HepG2 (cell line): Measurements from ENCODE around the gene MX2. TPM values are rescaled to one million over a fixed set of nuclear protein-coding genes. Genes with fewer than 3 reads are reported as not detected.
A peak's percentile ranks its signal among the peaks of the same experiment; 100 is the strongest.

Experiments
- CHD2 ChIP-seq: IDR thresholded peaks from 2 replicates; pipeline ENCODE4 v1.6.1; 2011; ENCODE audit warnings: low read depth, low read length, improper control_type of control experiment
- E2F2 ChIP-seq: sonication (generic); formaldehyde crosslinking; IDR thresholded peaks from 2 replicates; pipeline ENCODE4 v1.4.0; 2020; ENCODE audit warnings: missing genetic modification reagents, borderline replicate concordance
- HNF4G ChIP-seq, 2 experiments: sonication (generic) in 1 of 2; formaldehyde crosslinking in 1 of 2; IDR thresholded peaks; 2 replicates each; pipeline versions ENCODE4 v1.4.0 to v1.6.1; 2011 to 2020; ENCODE audit warnings: borderline replicate concordance in 2 of 2, low read depth in 2 of 2, mild to moderate bottlenecking in 2 of 2, low read length in 1 of 2, missing genetic modification reagents in 1 of 2, moderate library complexity in 1 of 2
- JUNB ChIP-seq: sonication (generic); formaldehyde crosslinking; IDR thresholded peaks from 2 replicates; pipeline ENCODE4 v1.8.0; 2022; ENCODE audit warnings: missing genetic modification reagents, mild to moderate bottlenecking, borderline replicate concordance
- KAT2B ChIP-seq: fragments of 150-350 bp; IDR thresholded peaks from 2 replicates; pipeline ENCODE4 v1.6.1; 2014; ENCODE audit warnings: low read depth, low read length, borderline replicate concordance
- MAF1 ChIP-seq: sonication (generic); formaldehyde crosslinking; IDR thresholded peaks from 2 replicates; pipeline ENCODE4 v1.5.0; 2020; ENCODE audit warnings: missing genetic modification reagents, borderline replicate concordance
- NFIC ChIP-seq: IDR thresholded peaks from 2 replicates; pipeline ENCODE4 v1.6.1; 2012; ENCODE audit warnings: mild to moderate bottlenecking, low read length, inconsistent platforms
- SCMH1 ChIP-seq: sonication (generic); formaldehyde crosslinking; IDR thresholded peaks from 2 replicates; pipeline ENCODE4 v1.9.0; 2021; ENCODE audit warnings: missing genetic modification reagents, mild to moderate bottlenecking, borderline replicate concordance
- SP5 ChIP-seq: IDR thresholded peaks from 2 replicates; pipeline ENCODE4 v1.6.1; 2016; ENCODE audit warnings: low read depth, borderline replicate concordance
- ZNF142 ChIP-seq: sonication (generic); formaldehyde crosslinking; IDR thresholded peaks from 2 replicates; pipeline ENCODE4 v1.4.0; 2020; ENCODE audit warnings: missing genetic modification reagents
- ZNF160 ChIP-seq: sonication (generic); formaldehyde crosslinking; IDR thresholded peaks from 2 replicates; pipeline ENCODE4 v1.8.0; 2022; ENCODE audit warnings: mild to moderate bottlenecking, inconsistent platforms, missing genetic modification reagents
- ZNF230 ChIP-seq: sonication (generic); formaldehyde crosslinking; IDR thresholded peaks from 2 replicates; pipeline ENCODE4 v1.4.0; 2020; ENCODE audit warnings: mild to moderate bottlenecking, missing genetic modification reagents
- ZNF337 ChIP-seq: sonication (generic); formaldehyde crosslinking; IDR thresholded peaks from 2 replicates; pipeline ENCODE4 v1.5.1; 2020; ENCODE audit warnings: missing genetic modification reagents, low read depth, mild to moderate bottlenecking, borderline replicate concordance
- ZNF33A ChIP-seq: sonication (generic); formaldehyde crosslinking; IDR thresholded peaks from 2 replicates; pipeline ENCODE4 v1.5.1; 2020; ENCODE audit warnings: missing genetic modification reagents, mild to moderate bottlenecking, moderate library complexity, borderline replicate concordance
- ZNF34 ChIP-seq: sonication (generic); formaldehyde crosslinking; IDR thresholded peaks from 2 replicates; pipeline ENCODE4 v1.4.0; 2020; ENCODE audit warnings: mild to moderate bottlenecking, missing genetic modification reagents, borderline replicate concordance
- ZNF510 ChIP-seq: sonication (generic); formaldehyde crosslinking; IDR thresholded peaks from 2 replicates; pipeline ENCODE4 v1.4.0; 2020; ENCODE audit warnings: low read depth, mild to moderate bottlenecking, missing genetic modification reagents
- ZNF788 ChIP-seq: sonication (generic); formaldehyde crosslinking; IDR thresholded peaks from 2 replicates; pipeline ENCODE4 v1.5.0; 2020; ENCODE audit warnings: mild to moderate bottlenecking, missing genetic modification reagents, borderline replicate concordance
- ZSCAN9 ChIP-seq: IDR thresholded peaks from 2 replicates; pipeline ENCODE4 v1.6.1; 2016; ENCODE audit warnings: borderline replicate concordance
- polyA plus RNA-seq, 8 experiments: library from polyadenylated mRNA; depleted of rRNA in 3 of 8; stranded (reverse) in 7 of 8; unstranded in 1 of 8; fragments of >200 nt; fragmentation: Illumina TruSeq in 4 of 8; extraction: Trizol in 4 of 8; gene quantifications; 2 replicates each; pipeline versions ENCODE4 v1.2.1 to v1.2.3, GENCODE V29; 2011 to 2016; ENCODE audit warnings: low read depth in 4 of 8, missing spikeins in 1 of 8, mixed read lengths in 1 of 8; ENCODE audit not compliant: insufficient read depth in 1 of 8
- total RNA-seq, 5 experiments: library from RNA; depleted of rRNA; stranded (reverse); fragments of >200 nt; fragmentation: Illumina TruSeq; extraction: Trizol; gene quantifications; 2 replicates each; pipeline ENCODE4 v1.2.3, GENCODE V29; 2016; ENCODE audit warnings: low read depth in 1 of 5
- TF ChIP-seq, protein P1 (sequence below): sonication (generic); formaldehyde crosslinking; IDR thresholded peaks from 2 replicates; pipeline ENCODE4 v1.8.0; 2022; ENCODE audit warnings: mild to moderate bottlenecking, missing genetic modification reagents

The MX2 gene
- total and polyA plus RNA-seq, 2 of the 13 experiments (the other 11 are each of a cell fraction or from before 2014, with no cell fraction given) = 24.0 to 35.7 TPM

DNA sequence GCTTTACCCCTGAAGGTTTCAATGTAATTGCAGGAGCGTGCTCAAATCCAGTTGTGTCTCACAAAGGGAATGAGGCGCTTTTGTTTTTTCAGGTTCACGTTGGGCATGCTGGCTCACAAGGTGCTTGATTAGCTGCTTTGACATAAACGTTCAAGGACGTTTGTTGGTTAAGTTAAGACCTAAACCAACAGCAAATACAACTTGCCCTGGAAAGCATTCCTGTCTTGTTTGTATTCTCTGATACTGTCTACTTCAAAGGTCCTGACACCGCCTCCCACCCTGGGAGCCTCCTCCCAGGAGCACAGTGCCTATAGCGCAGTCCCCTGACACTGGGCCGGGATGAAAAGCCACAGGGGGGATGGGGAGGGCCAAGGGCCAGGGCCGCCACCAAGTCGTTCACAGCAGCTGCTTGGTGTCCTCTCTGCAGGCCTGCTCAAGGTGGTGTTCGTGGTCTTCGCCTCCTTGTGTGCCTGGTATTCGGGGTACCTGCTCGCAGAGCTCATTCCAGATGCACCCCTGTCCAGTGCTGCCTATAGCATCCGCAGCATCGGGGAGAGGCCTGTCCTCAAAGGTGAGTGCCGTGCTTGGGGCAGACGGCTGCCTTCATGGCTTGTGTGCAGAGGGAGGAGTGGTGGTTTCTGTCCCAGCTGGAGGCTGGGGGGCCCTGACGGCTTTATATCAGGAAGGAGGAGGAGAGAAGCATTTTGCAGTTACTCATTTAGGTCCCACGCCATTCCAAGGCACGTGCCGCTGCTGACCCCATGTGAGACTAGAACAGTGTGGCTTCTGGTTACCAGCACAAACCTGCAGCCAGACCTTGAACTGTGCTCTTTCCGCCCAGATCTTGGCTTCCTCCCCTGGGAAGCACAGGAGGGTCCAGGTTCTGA, 39.1 kb upstream of the MX2 start (continued):
- TF ChIP-seq ZNF337 (CRISPR knock-in tag) (peak; percentile 67; the same call in 1 of the 2 replicates), ZNF160 (CRISPR knock-in tag) (peak; percentile 59; the same call in 1 of the 2 replicates), CHD2 (no peak), SCMH1 (no peak), MAF1 (0 out of 2 replicates have a peak, but pooled peaks have one; percentile 50), ZNF788 (CRISPR knock-in tag) (peak; percentile 67; the same call in 1 of the 2 replicates), SP5 (CRISPR knock-in tag) (peak; percentile 96), ZNF230 (CRISPR knock-in tag) (0 out of 2 replicates have a peak, but pooled peaks have one; percentile 39), JUNB (CRISPR knock-in tag) (peak; percentile 20; the same call in 1 of the 2 replicates), ZNF142 (CRISPR knock-in tag) (0 out of 2 replicates have a peak, but pooled peaks have one; percentile 1), NFIC (peak; percentile 69), E2F2 (CRISPR knock-in tag) (no peak), ZSCAN9 (CRISPR knock-in tag) (peak; percentile 14; the same call in 1 of the 2 replicates), ZNF33A (CRISPR knock-in tag) (no peak), ZNF34 (CRISPR knock-in tag) (no peak), KAT2B (no peak), ZNF510 (CRISPR knock-in tag) (no peak; the same call in 1 of the 2 replicates), HNF4G (IDR thresholded peaks at IDR 0.05; ENCODE audit: borderline replicate concordance, low read depth, low read length) (peak; percentile 68), HNF4G (CRISPR knock-in tag; IDR thresholded peaks at IDR 0.05; ENCODE audit: borderline replicate concordance, low read depth) (peak; percentile 62; the same call in 1 of the 2 replicates)
- TF ChIP-seq, protein P1, sequence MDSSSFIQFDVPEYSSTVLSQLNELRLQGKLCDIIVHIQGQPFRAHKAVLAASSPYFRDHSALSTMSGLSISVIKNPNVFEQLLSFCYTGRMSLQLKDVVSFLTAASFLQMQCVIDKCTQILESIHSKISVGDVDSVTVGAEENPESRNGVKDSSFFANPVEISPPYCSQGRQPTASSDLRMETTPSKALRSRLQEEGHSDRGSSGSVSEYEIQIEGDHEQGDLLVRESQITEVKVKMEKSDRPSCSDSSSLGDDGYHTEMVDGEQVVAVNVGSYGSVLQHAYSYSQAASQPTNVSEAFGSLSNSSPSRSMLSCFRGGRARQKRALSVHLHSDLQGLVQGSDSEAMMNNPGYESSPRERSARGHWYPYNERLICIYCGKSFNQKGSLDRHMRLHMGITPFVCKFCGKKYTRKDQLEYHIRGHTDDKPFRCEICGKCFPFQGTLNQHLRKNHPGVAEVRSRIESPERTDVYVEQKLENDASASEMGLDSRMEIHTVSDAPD (CRISPR knock-in tag) = no peak
